ENCODE measurements around the gene SHISA6.
"Not testable (repeated sequence)": the region's sequence is repeated elsewhere in the genome, so short reads cannot be mapped to it uniquely, and the experiment has no call there.

SHISA6 gene

DNA sequence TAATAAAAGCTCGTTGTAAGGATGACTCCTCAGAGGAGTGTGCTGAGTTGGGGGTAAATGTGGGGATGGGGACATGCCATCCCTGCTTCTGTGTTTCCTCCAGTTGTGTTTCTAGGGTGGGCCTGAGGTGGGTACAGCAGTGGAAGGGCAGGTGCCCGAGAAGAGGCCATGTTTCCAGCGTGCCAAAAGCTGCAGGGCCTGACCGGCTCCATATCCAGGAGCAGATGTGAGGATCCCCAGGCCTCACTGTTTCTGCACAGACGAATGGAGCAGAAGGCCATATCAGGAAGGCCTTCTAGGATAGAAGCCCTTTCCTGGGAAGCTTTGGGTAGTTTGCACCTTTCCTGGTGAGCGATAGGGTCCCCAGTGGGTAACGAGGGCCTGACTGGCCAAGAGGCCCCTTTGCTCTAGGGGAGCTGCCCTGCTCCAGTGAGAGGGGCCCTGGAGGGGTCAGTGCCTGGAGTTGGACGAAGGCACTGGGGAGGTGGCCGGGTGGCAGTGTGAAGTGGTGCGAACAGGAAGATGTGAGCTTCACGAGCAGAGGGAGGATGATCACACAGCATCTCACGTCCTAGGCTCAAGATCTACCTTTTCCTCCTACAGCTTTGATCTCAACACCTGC lies 62.9 kb downstream of the SHISA6 start:
- no peak for DNase-seq

DNA sequence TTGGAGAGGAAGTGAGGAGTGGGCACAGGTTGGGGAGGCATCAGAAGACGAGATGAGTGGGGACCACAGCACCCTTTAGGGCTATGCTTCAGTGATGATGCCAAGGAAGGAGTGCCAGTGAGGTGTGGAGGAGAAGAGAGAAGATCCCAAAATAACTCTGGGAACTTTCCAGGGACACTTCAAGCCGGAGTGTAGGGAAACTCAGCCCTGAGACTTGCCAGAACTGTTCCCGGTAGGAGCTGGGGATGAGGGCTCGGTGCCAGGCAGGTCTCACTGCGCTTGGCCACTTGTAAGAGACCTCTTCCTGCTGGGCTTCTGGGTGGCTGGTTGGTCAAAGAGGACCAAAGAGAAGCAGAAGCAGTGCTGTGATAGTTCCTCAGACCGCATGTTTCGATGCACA lies 63.6 kb downstream of the SHISA6 start:
- no peak for DNase-seq

DNA sequence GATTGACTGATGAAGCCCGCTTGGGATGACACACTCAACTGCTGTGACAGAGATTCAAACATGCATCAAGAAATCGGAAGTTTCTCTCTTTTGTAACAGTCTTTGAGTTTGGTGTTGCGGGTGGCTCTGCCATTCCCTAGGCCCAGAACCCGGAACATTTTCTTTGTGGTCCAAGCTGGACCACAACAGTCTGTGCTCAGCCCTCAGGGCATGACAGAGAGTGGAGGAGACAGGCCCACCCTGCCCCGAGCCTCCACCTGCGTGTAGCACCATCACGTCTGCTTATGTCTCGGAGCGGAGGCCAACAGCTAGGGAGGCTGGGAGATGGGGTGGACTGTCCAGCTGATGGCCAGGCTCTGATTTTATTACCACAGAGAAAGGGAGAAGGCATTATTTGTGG lies 64.5 kb downstream of the SHISA6 start:
- no peak for DNase-seq

DNA sequence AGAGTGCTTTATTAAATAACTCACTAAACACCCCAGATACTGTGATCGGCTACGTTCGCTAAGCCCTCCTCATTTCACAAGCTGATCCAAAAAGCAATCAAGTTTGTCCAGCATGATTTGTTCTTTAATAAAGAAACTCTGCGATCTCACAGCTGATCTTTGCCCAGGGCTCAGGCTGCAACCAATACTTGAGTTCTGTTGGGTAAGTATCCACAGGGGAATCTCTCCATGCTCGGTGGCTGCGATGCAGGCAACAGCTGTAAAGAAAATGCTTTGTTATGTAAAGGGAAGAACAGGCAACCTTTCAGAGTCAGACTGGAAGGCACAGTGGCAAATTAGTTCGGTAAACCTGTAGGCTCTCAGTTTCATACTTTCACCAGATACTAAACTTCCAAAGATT lies 67.5 kb downstream of the SHISA6 start:
- DNase-seq = no peak

DNA sequence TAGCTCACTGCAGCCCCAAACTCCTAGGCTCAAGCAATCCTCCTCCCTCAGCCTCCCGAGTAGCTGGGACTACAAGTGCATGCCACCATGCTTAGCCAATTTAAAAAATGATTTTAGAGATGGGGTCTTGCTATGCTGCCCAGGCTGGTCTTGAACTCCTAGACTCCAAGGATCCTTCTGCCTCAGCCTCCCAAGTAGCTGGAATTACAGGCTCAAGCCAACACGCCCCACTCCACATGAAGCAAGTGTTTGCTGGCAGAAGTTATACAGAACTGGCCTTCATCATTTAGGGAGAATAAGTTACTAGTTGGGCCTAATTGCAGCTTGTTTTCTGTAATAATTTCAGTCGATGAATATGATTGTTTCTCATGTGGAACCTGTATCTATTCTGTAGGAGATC lies 68.0 kb downstream of the SHISA6 start:
- DNase-seq = no peak

DNA sequence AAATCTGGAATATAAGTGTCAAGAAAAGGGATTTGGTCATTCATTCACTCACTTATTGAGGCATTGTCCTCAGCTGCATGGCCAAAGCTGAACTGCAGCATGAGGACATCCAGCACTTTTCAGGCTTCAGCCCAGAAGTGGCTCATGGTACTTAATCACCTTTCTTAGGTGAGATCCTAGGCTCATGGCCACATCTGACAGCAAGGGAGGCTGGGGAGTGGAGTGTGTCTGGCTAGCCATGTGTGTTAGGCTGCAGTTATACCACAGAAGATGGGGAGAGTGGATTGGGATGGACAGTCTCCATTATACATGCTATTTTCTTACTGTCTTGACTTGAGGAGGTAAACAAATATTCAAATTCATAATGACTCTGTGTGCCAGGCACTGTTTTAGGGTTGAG lies 68.8 kb downstream of the SHISA6 start:
- DNase-seq = no peak

DNA sequence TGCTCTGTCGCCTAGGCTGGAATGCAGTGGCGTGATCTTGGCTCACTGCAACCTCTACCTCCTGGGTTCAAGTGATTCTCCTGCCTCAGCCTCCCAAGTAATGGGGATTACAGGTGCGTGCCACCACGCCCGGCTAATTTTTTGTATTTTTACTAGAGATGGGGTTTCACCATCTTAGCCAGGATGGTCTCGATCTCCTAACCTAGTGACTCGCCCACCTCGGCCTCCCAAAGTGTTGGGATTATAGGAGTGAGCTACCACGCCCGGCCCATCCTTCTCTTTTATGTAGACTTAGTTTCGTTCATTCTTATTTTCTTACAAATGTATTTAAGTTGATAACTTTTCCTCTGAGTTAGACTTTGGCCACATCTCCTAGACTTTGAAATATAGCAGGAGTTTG lies 75.4 kb downstream of the SHISA6 start:
- DNase-seq = not testable (repeated sequence)

DNA sequence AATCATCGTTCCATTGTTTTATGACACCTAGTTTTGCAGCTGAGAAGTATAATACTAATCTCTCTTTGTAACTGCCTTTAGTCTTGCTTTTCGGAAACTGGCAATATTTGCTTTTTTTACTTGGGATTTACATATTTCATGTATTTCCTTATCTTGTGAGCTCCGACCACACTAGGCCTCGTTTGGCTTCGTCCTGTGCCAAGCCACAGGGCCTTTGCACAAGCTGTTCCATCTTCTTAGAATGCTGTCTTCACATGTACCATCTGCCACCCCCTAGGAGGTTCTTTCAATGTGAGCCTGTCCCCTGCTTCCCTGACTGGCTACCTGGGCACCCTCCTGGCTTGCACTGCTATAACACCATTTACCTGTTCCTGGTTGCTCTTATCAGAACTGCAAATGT lies 77.2 kb downstream of the SHISA6 start:
- DNase-seq = no peak

DNA sequence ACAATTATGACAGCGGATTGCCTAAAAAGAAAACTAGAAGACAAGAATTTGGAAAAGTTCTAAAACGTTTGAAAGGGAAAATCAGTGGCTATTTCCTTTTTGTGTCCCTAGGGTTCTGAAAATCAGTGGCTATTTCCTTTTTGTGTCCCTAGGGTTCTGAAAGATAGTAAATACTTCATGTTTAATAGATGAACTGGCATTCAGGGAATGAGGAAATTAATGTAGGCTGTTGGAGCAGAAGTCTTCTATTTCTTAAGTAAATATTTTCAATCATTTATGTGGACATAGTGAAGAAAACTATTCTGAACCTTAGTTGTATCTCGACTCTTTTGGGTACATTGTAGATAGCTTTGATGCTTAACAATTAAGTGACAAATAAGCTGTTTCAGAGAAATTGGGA lies 78.9 kb downstream of the SHISA6 start:
- DNase-seq = no peak

DNA sequence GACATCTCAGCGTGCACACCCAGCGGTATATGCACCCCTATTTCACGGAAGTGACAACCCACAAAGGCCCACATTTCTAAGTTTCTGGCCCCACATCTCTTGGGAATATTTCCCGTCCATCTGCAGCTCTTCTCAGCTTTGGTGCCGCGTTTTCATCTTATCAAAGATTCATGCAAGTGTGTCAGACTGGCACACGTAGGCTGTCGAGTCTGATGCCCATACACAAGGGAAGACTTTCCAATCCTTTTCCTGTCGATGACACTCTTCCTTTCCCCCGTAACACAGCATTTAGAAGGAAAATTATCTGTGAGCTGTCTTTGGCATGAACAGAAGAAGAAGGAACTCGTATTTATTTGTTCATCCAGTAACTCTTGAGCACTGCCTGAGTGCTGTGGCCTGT lies 83.0 kb downstream of the SHISA6 start:
- no peak for DNase-seq

DNA sequence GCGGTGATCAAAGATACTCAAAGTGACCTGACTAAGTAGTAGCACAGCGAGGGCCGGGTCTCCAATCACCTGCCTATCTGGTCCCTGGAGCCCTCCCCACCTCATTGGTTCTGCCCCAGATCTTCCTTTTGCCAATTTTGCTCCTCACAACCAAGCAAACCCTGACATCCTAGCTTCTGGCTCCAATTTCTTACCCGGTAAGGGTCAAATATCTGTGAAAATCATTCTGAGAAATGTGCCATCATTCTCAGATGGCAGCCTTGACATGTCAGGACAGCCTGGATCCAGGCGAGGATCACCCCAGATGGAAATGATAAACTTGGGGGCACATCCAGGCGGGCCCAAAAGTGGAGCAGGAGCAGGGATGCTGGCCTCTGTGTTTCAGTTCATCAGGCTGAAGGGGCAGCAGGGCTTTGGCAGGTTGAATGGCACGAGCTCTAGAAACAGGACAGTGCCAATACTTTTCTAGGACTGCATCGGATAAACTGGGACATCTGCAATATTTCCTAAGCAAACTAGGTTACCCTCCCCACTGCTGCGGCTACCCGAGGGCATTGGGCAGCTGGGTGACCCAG lies 83.9 kb downstream of the SHISA6 start:
- no peak for DNase-seq

DNA sequence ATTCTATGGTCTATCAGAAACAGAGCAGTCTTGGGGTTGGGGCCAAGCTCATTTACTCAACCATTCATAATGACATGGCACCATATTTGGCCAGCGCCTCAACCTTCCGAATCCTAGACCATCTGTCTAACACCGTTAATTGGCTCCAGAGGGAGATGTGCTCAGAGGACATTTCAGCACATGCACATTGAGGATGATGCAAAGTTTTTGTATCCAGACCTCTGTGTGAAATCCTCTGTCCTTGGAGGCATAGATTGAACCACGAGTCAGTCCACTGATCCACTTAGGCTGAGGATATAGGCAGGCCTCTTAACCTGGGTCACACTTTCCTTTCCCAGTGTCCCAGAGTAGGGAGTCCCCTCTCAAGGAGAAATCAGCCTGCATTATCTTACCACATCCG lies 85.5 kb downstream of the SHISA6 start:
- DNase-seq = no peak

DNA sequence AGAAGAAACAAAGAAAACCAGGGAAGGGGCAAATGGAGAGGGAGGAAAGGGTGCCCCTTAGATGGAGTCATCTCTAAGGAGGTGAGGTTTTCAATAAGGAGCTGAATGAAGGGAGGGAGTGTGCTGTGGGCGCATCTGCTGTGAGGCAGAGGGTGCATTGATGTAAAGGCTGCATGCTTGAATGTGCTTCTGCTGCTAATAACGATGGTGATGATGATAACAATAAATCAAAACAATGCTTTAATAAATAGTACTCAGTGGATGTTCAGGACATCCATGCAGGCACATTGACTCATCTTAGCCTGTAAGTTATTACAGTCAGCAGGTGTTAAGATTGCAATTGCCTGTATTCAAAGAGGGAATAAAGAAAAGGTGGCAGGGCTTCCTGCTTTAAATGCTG lies 87.8 kb downstream of the SHISA6 start:
- no peak for DNase-seq

DNA sequence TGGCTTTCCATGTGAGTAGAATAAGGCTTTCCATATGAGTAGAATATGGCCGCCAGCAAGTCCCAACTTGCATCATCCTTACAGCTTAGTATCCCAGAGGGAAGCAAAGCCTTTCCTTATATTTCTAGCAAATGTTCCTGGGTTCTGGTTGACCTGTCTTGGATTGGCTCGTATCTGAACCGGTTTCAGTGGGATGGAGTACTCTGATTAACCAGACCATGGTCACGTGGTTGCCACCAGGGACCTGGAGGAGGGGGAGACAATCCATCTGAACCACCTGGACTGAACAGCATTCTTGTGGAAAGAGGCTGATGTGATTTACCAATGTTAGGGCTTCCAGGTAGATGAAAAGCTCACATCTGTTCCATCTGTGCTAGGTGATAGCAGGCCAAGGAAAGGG lies 89.0 kb downstream of the SHISA6 start:
- DNase-seq = no peak

DNA sequence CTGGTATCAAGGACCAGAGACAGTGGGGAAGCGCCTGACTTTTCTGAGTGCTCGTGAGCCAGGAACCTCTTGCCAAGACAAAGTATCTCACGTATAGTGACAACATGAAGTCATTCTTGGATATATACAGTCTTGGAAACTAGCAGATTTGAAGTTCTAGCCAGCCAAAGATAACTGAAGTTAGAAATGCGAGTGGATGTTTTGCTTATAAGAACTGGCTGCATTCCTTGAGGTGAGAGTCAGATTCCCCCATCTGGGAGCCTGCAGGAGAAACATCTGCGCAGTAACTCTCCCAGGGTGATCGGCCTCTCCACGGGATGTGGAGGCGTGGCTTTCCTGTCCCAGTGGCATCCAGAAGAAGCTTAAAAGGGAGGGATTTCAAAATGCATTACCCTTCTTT lies 89.8 kb downstream of the SHISA6 start:
- DNase-seq = no peak

DNA sequence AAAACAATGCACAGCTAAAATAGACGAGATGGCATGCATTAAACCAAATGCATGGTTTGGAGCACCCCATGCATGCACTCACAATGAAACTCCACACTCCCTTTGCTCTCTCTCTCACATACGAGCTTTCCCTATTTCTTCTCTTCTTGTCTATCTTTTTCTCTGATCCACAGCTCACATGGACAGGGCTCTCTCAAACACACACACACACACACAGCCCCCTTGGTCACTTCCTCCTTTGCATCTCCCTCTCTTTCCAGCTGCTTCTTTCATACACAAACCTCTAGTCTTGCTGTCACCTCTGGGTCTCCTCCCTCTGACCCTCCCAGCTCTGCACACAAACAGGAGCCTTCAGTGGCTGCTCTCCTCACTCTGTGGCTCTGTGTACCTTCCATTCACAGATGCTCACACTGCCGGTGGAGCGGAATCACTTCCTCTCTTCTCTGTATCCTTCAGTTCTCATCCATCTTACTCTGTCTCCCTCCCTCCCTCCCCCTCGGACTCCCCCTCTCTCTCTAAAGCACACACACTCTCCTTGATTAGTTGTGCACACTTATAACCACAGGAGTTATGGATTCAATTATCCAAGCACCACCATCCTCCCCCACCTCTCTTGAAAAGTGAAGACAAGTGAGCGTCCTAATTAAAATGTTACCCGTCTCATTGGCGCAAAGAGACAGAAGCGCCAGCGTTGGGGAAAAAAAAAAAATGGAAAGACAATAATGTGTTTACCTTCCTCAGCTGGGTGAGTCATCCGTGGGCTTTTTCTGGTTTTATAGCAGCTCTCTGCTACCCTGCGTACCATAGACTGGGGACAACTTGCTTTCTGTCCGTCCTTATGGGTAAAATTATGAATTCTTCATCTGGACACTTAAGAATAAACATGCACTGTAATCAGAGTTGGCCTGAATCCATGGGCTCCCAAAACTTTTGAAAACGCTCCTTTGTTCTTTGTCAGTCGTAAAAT lies 90.8 kb downstream of the SHISA6 start:
- DNase-seq = no peak

DNA sequence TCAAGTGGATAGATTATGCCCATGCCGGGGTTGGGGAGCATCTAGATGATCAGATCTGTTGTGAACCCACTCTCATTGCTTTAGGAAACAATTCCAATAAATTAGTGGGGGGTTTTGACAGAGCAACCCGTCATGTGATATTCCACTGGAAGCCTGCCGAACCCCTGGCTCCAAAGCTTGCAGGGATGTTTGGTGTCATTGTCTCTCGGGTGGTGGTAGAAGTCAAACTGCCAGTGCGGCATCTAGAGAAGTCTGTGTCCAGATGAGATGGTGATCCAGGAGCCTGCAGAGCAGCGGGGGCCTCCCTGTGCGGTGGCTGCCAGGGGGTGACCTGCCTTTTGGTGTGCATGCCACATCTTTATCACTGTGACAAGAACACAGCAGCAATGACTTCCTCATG lies 91.7 kb downstream of the SHISA6 start:
- no peak for DNase-seq

DNA sequence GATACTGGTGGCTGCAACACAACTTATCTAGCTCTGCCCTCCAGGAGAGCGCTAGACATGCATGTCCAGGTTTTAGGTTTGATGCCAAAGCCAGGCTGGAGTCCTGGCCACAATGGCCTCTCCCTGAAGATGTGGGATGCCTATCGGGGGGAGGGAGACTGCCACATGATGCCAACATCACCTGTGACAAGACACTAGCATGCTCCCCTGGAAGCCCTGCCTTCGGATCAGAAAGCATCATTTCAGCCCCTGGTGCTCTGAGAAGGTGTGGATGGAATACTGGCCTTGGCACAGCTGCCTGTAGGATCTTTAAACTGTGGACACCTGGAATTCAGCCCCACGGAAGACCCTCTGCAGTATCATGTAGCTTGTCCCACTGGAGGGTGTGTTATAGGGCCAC lies 93.5 kb downstream of the SHISA6 start:
- no peak for DNase-seq

DNA sequence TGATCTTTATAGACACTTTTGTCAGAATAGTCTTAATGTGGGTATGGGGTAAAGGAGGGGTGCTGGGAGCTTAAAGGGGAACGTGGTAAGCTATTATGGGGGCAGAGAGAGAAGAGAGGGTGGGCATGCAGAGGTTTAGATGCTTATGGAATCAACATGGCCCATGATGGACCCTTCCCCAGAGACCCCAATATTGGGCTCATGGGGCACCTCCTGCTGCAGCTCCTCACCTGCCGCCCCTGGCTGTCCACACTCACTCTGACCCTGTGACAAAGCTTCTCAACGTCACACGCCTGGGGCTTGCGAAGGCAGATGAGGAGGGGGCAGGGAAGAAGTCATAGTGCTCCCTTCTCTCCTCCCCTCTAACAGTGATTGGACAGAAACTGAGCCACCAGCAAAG lies 95.3 kb downstream of the SHISA6 start:
- DNase-seq = no peak

DNA sequence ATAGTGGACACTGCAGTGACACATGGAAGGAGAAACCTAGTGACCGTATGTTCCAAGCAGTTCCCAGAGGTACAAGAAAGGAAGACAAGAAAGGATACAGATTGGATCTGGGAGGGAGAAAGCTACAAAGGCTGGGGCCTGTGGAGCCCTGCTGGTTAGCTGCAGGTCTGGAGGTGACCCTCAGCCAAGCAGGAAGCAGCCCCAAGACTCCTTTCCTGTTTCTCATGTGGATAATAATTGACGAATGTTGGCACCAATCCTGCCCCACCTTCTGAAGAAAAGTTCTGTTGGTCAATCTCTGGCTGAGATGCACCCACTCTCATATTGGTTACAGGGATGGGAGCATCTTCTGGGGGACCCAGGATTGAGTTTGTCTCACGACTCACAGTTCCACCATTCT lies 99.8 kb downstream of the SHISA6 start:
- DNase-seq = no peak

DNA sequence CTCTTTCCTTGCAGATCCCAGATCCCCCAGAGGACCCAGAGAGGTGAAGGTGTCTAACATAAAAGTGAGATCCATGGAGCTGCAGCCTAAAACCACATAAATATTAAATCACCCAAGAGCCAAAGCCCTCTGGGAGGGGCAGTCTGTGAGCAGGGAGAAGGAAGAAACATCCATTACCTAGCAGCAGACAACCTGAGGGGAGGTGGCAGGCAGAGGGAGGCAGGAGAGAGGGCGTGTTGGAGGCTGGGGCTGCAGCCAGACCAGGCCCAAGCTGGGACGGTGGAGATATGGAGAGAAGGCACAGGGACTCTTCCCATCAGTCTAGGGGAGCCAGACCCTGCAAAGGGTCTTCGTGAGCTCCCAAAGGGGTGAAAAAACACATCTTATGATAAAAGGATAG lies 101.1 kb downstream of the SHISA6 start:
- no peak for DNase-seq

DNA sequence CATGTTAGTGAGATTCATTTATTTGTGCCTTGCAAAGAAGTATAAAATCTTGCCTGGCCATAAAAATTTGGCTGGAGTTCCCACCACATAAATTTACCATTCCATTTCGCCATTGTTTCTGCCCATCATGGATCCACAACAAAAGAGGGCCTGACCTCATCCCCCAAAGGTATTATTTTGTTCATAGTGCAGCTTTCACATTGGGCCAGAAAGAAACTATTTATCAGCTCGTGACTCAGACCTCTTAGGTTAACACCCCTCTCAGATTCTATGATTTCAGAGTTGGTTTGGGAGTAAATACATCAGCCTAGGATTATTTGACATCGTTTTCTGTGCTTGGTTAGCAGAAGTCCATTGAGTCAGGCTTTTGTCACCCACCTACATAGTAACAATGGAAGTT lies 108.1 kb downstream of the SHISA6 start:
- no peak for DNase-seq

DNA sequence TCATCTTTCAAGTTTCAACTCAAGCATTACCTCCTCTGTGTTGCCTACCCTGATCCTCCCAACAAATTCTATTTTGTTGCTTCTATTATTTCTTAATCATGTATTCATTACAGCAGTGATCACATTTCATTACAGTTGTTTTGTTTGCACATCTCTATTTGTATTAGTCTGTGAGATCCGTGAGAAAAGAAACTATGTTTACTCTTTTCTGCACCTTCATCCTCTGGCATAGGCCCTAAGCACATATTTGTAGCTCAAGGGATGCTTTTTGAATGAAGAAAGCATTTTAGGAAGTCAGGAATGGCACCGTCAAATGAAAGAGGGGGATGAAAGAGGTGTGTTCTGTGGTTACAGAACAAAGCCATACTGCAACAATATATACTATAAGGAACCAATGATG lies 110.5 kb downstream of the SHISA6 start:
- DNase-seq = no peak

DNA sequence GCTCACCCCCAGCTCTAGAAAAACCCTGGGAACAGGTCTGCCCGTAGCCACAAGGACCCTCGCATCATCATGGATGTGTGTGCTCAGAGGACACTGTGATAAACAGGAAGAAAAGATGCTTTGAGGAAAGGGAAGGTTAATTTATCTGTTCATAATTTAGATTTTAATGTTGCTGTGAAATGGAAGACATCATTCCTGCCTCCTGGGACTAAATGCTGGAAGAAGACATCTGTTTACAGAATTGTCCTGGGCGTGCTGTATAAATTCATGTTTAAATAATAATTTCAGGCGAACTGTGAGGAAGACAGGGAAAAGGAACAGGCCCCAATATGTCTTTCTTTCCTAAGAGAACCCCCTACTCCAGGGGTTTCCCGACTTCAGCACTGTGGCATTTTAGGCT lies 112.6 kb downstream of the SHISA6 start:
- no peak for DNase-seq
